NCI-H446 (cell line): Measurements from ENCODE around the gene SMNDC1.
"Not testable (repeated sequence)": the region's sequence is repeated elsewhere in the genome, so short reads cannot be mapped to it uniquely, and the experiment has no call there.

Experiments used
- DNase-seq, 2 experiments: peaks; one replicate each; lab custom pipeline; 2025; lab: John Stamatoyannopoulos, UW

SMNDC1 gene

GRCh38 chr10:110249489-110249888 is 55.2 kb downstream of the SMNDC1 start:
- not testable (repeated sequence) for DNase-seq

GRCh38 chr10:110247833-110248232 is 56.9 kb downstream of the SMNDC1 start:
- not testable (repeated sequence) for DNase-seq

- no peak for DNase-seq
Observed at GRCh38 chr10:110244550-110244949, 60.2 kb downstream of the SMNDC1 start.

GRCh38 chr10:110242511-110242910 is 62.2 kb downstream of the SMNDC1 start:
- DNase-seq: no peak

GRCh38 chr10:110241841-110242240 is 62.9 kb downstream of the SMNDC1 start:
- DNase-seq: no peak

GRCh38 chr10:110241407-110241806 is 63.3 kb downstream of the SMNDC1 start:
- DNase-seq: no peak
